ENCODE results near the gene RBFOX1.

- no peak for TF ChIP-seq CTCF (IDR thresholded peaks at IDR 0.05; ENCODE audit: insufficient read depth, low read depth, low read length)
- TF ChIP-seq EZH2 (IDR thresholded peaks at IDR 0.05; ENCODE audit: insufficient read depth, low read length): no peak
These were observed 19.2 kb downstream of the RBFOX1 start for GRCh38 chr16:7351610-7352510.
